ENCODE measurements around the gene GPT2. TPM values are rescaled to one million over a fixed set of nuclear protein-coding genes. Genes with fewer than 3 reads are reported as not detected.

GPT2 gene
- total RNA-seq, 1 experiment from 2014 or later, result 68.8 TPM

DNA sequence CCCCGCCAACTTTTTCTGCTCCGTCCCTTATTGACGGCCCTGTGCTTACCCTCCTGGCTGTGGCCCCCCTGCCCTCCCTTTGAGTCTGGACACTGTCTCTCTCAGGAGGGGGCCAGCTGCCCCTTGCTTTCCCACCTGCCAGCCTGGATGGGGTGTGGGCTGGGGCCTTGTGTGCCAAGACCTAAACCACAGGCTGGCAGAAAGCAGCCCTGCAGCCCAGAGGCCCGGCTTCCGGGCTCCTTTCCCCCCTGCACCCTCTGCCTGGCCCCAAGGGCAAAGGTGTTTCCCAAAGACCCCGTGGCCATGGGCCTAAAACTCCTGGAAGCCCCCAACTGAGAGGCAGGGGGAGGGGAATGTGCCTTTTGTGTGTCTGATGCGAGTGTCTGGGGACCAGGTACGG lies 17.5 kb downstream of the GPT2 start:
- no peaks in the 10 kb centered on the region for H3K23me2 ChIP-seq (ENCODE audit: insufficient read length, low read depth, low read length, poor library complexity, severe bottlenecking)
- no peak overlapping the region for H2BK20ac ChIP-seq (ENCODE audit: low read depth, low read length, poor library complexity, severe bottlenecking)
- H4K8ac ChIP-seq (replicated peaks; ENCODE audit: insufficient read length, low read depth, low read length), result no peak overlapping the region
- no peak overlapping the region for H3K27ac ChIP-seq (ENCODE audit: insufficient read length, low read depth, low read length)
- no peaks in the 10 kb centered on the region for H3K79me2 ChIP-seq (ENCODE audit: insufficient read depth, low read length)
- no peak for DNase-seq
- no CpG with 5 or more reads among the region's 8 CpGs for WGBS (ENCODE audit: extremely low coverage, insufficient read length, low lambda C conversion rate)
- H4K91ac ChIP-seq (ENCODE audit: insufficient read length, low read depth, low read length), result no peak overlapping the region
- no peak overlapping the region for H4K5ac ChIP-seq (ENCODE audit: insufficient read length, low read depth, low read length)
- H3K9me3 Mint-ChIP-seq, result no peaks in the 10 kb centered on the region
- H3T11ph ChIP-seq (ENCODE audit: low read length), result no peak overlapping the region
- no peak overlapping the region for H2BK15ac ChIP-seq (ENCODE audit: low read depth, low read length)
- H3K9ac ChIP-seq (ENCODE audit: extremely low read depth, insufficient read length, low read length), result no peak overlapping the region
- H3K9me3 ChIP-seq (ENCODE audit: control insufficient read depth, low read depth, low read length), result no peaks in the 10 kb centered on the region
- H3K18ac ChIP-seq (ENCODE audit: insufficient read length, low read depth, low read length), result no peak overlapping the region
- no peak overlapping the region for H3K56ac ChIP-seq (ENCODE audit: insufficient read length, low read depth, low read length)
- no peak overlapping the region for H2BK120ac ChIP-seq (ENCODE audit: low read depth, low read length, poor library complexity, severe bottlenecking)
- no peaks in the 10 kb centered on the region for H3K79me1 ChIP-seq (ENCODE audit: insufficient read depth, low read depth, low read length, poor library complexity, severe bottlenecking)
- no peak overlapping the region for H3K23ac ChIP-seq (ENCODE audit: insufficient read length, low read depth, low read length)
- no peak overlapping the region for H3K14ac ChIP-seq (ENCODE audit: insufficient read depth, low read length)
- no peak overlapping the region for H3K4ac ChIP-seq (ENCODE audit: low read depth, low read length)
- H3K4me1 Mint-ChIP-seq, result peaks cover 0 to 1% of the 10 kb centered on the region in 2 experiments; a peak in 1 of 4 replicates
- H3K27me3 Mint-ChIP-seq (ENCODE audit: low read depth), result no peaks in the 10 kb centered on the region
- peak overlapping the region in 1 of 3 experiments; percentile 85; a peak in 1 of 7 replicates for H3K27ac Mint-ChIP-seq
- H3K4me2 ChIP-seq (ENCODE audit: insufficient read depth, insufficient read length, low read length), result no peak overlapping the region
- H2BK5ac ChIP-seq (ENCODE audit: insufficient read length, low read length), result no peak overlapping the region
- H4K20me1 ChIP-seq (ENCODE audit: control insufficient read depth, insufficient read depth, insufficient read length), result no peaks in the 10 kb centered on the region
- no peak for TF ChIP-seq CTCF (conservative IDR thresholded peaks at IDR 0.05)
- no peak overlapping the region for H3K4me3 Mint-ChIP-seq
- no peak overlapping the region for H2BK12ac ChIP-seq (ENCODE audit: insufficient read length, low read depth, low read length)
- no peak overlapping the region for H2AK5ac ChIP-seq (ENCODE audit: insufficient read length, low read length)
- peaks cover 49 to 85% (median 75%) of the 10 kb centered on the region in 3 experiments for H3K36me3 Mint-ChIP-seq (ENCODE audit: insufficient read depth in 1 of 3, low read depth in 3 of 3)
- H3K4me1 ChIP-seq (ENCODE audit: insufficient read depth, low read length), result no peaks in the 10 kb centered on the region
- H3K27me3 ChIP-seq (ENCODE audit: insufficient read depth, low read length), result no peaks in the 10 kb centered on the region
- H2AFZ ChIP-seq (ENCODE audit: low read length), result no peak overlapping the region
